Activated T-cell treated with anti-CD3 and anti-CD28 coated beads for 48 hours (primary cell): ENCODE data around the gene HMCES.

Experiments used
- DNase-seq: peaks from one replicate; pipeline ENCODE4 v3.0.0-alpha.2; 2020; ENCODE audit warnings: low read depth

The HMCES gene

GRCh38 chr3:129278439-129278965 lies at the start of gene HMCES:
Gene HMCES, plus strand, starts transcription at chr3:129278870. Its CDS starts 863 bp downstream, at chr3:129279733.
- DNase-seq: peak; percentile 92

DNA sequence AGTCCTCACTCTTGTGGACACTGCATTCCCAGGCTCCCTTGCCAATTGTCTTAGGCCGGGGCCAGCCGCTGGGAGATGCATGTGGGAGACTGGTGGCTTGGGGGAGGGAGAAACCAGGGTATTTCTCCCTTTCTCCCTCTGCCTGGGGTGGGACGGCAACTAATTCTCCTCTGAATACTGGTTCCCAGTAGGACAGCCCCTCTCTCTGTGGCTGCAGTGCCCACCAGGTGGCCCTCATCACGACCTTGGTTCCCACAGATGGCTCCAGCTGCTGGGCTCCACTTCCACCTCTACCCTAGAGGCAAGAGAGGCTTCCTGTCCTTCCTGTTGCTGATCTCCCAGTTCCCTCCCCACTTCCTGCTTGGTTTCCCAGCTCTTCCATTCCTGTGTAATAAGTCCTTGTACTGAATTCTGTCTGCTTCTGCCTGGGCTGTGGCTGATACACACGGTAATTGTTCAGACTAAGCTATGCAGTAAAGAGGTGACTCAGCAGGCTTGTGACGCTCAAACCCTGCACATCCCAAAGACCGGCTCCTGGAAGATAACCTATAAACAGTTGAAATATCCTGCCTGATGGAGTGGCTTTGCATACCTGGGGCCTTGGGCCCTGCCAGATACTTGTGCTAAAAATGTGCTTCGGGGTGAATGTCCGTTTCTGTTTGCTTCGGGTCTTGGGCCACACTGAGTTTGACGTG lies 49.6 kb upstream of the HMCES start:
- DNase-seq: no peak

DNA sequence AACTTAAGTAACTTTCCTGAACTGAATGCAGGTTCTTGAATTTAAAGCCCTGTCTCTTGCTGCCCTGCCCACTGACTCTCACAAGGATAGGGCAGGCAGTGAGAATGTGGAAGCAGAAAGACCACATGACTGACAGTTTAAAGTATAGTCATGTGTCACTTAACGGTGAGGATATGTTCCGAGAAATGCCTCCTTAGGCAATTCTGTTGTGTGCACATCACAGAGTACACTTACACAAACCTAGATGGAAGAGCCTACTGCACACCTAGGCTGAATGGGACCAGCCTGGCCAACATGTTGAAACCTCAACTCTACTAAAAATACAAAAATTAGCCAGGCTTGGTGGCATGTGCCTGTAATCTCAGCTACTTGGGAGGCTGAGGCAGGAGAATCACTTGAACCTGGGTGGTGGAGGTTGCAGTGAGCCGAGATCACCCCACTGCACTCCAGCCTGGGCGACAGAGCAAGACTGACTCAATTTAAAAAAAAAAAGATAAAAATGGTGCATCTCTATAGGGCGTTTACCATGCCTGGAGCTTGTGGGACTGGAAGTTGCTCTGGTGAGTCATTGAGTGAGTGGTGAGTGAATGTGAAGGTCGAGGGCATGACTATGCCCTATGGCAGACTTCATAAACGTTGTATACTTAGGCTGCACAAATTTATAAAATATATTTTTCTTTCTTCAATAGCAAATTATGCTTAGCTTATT lies 48.2 kb upstream of the HMCES start:
- DNase-seq: no peak

DNA sequence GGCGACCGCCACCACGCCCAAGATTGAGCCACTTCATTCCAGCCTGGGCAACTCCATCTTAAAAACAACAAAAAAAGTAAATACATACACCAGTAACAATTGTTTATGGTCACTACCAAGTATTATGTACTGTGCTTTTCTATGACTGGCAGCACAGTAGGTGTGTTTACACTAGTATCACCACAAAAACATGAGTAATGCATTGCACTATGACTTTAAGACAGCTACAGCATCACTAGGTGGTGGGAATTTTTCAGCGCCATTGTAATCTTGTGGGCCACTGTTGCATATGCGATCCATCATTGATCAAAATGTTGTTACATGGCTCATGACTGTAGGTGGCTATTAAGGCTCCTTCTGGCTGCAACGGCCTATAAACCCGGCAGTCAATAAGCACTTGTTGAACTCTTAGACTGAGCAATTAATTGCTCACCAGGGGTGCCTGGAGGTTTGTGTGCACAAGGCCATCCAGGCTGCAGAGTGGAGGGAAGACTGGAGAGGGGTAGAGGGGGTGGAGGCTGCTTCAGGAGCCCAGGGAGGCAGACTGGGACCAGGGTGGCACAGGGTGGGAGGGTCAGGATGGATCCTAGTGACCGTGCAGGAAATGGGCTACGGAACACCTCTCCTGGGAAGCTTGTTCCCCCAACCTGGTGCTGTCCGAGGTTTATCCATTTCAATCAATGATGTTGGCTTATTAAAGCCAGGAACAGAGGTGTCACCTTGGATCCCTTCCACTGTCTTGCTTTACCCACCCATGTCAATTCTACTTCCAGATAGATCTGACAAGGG lies 47.1 kb upstream of the HMCES start:
- DNase-seq: no peak

GRCh38 chr3:129233538-129233937 lies 45.1 kb upstream of the HMCES start:
- DNase-seq: no peak

DNA sequence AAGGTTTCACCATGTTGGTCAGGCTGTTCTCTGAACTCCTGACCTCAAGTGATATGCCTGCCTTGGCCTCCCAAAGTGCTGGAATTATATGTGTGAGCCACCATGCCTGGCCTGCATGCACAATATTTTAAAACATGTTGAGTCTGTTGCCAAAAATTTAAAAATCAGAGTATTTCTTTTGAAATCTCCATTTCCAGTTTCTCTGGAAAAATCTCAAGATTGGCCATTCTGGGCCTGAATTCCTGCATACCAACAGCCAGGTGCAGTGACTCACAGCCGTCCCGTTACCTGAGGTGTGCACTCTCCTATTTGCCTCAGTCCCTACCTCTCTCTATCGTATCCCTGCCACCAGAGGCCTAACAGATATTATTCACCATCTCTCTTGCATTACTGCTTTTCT lies 44.2 kb upstream of the HMCES start:
- DNase-seq: no peak

GRCh38 chr3:129235344-129235917 lies 43.2 kb upstream of the HMCES start:
- no peak for DNase-seq

DNA sequence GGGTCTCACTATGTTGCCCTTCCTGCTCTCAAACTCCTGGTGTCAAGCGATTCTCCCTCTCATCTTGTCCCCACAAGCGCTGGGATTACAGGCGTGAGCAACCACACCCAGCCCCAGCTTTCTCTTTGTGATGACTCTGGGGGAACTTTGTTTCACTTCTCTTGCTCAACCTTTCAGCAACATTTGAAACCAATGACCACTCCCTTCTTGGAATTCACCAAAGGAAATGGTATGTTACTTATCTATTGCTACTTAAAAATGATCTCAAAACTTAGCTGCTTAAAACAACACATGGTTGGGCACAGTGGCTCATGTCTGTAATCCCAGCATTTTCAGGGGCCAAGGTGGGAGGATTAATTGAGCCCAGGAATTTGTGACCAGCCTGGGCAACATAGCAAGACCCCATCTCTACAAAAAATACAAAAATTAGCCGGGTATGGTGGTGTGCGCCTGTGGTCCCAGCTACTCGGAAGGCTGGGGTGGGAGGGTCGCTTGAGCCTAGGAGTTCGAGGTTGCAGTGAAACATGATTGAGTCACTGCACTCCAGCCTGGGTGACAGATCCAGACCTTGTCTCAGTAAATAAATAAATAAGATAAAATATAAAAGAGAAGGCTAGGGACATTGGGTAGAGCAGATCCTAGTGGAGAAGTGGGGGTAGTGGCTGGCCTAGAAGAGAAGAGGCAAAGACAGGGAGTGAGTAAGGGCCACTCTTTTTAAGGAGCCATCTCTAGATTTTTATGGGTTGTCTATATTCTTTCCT lies 39.5 kb upstream of the HMCES start:
- no peak for DNase-seq

DNA sequence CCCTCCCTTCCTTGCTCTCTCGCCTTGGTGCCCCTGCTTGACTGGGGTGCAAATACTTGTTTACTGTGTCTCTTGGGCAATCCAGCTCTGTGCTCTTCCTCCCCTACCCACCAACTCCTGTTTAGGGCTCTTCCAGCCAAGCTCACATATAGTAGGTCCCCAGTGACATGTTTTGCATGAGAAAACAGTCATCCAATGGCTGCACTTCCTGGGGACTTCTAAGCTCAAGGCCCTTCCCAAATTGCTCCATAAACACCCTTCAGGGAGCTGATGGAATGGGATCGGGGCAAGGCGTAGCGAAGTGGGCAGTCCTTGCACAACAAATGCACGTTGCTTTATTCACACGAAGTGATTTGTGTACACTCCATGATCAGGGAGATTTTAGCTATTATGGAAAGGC lies 38.7 kb upstream of the HMCES start:
- no peak for DNase-seq

GRCh38 chr3:129240436-129240835 lies 38.2 kb upstream of the HMCES start:
- DNase-seq: no peak

GRCh38 chr3:129245141-129245540 lies 33.5 kb upstream of the HMCES start:
- DNase-seq: no peak

GRCh38 chr3:129245641-129246306 lies 32.9 kb upstream of the HMCES start:
- peak; percentile 50 for DNase-seq

GRCh38 chr3:129246636-129247035 lies 32.0 kb upstream of the HMCES start:
- no peak for DNase-seq

GRCh38 chr3:129248286-129248979 lies 30.2 kb upstream of the HMCES start:
- no peak for DNase-seq

- peak; percentile 89 for DNase-seq
These were observed 29.2 kb upstream of the HMCES start, which contains the start of gene COPG1 for GRCh38 chr3:129249284-129250065. Gene COPG1, plus strand, starts transcription at chr3:129249606. Its CDS starts 104 bp downstream, at chr3:129249710.

DNA sequence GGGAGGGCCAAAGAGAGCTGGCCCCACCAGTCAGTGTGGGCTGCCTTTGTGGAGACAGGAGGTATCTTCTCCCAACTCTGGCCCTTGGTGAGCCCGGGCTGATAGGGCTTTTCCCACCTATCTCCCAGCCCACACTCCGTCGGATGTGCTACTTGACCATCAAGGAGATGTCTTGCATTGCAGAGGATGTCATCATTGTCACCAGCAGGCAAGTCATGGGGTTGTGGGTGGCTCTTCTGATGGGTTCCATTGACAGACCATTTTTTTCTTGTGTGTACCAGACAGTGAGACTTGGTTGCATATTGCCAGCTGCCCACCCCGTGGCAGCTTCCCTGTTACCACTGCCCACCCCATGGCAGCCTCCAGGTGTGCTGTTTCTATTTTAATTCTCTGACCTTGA lies 25.9 kb upstream of the HMCES start:
- no peak for DNase-seq

DNA sequence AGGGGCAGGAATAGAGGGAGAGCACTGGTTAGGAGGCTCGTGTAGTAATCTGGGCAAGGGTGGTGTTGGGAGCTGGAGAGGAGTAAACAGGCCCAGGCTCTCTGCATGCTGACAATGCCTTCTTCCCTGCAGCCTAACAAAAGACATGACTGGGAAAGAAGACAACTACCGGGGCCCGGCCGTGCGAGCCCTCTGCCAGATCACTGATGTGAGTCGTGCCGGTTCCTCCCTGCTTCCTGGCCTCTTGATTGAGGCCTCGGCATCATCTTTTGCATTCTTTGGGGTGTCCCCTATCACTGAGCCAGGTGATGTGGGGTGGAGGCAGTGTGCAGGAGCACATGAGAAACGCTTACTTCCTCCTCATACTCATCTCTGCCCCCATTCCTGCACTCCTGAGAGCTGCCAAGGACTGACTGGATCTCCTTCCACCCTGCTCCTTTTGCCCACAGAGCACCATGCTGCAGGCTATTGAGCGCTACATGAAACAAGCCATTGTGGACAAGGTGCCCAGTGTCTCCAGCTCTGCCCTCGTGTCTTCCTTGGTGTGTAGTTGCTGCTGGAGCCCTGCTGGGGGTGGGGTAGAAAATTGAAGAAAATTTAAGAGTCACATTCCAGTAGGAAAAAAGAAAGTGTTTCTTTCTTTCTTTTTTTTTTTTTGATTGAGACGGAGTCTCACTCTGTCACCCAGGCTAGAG lies 24.0 kb upstream of the HMCES start:
- no peak for DNase-seq

- no peak for DNase-seq
These were observed 22.4 kb upstream of the HMCES start for GRCh38 chr3:129256270-129256669.

DNA sequence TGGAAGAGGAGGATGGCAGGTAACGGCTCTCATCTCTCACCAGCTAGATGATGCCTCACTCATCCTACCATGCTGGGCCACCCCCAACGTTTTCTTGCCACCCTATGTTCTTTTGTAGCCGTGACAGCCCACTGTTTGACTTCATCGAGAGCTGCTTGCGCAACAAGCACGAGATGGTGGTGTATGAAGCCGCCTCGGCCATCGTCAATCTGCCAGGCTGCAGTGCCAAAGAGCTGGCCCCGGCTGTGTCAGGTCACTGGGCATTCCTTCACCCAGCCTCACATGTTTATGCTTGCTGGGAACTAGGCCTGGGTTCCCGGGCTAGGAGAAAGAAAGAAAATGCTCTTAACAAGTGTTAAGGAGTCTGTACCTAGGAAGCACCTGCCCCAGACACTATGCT lies 21.1 kb upstream of the HMCES start:
- DNase-seq: no peak
